WTC11 (cell line): Measurements from ENCODE around the gene SUSD4.

Experiments used
- CBFB ChIP-seq: sonication (generic); formaldehyde crosslinking; IDR thresholded peaks from 2 replicates; pipeline ENCODE4 v1.8.1; 2022; ENCODE audit warnings: mild to moderate bottlenecking, low read depth, missing genetic modification reagents
- CTCF ChIP-seq: fragments of 200-600 bp; IDR thresholded peaks from 2 replicates; pipeline ENCODE4 v1.8.0; 2022; ENCODE audit warnings: antibody characterized with exemption
- MAX ChIP-seq: sonication (generic); formaldehyde crosslinking; IDR thresholded peaks from 2 replicates; pipeline ENCODE4 v1.8.0; 2022; ENCODE audit warnings: mild to moderate bottlenecking, missing genetic modification reagents
- SP1 ChIP-seq: sonication (generic); formaldehyde crosslinking; conservative IDR thresholded peaks from 2 replicates; pipeline ENCODE4 v1.8.1; 2022; ENCODE audit warnings: missing genetic modification reagents
- TCF7 ChIP-seq: sonication (generic); formaldehyde crosslinking; IDR thresholded peaks from 2 replicates; pipeline ENCODE4 v1.8.0; 2022; ENCODE audit warnings: mild to moderate bottlenecking, low read depth, missing genetic modification reagents, moderate library complexity
- TEAD4 ChIP-seq: sonication (generic); formaldehyde crosslinking; IDR thresholded peaks from 2 replicates; pipeline ENCODE4 v1.8.0; 2022; ENCODE audit warnings: mild to moderate bottlenecking, missing genetic modification reagents
- TP53 ChIP-seq: sonication (generic); formaldehyde crosslinking; IDR thresholded peaks from 2 replicates; pipeline ENCODE4 v1.8.1; 2023; ENCODE audit warnings: mild to moderate bottlenecking, missing genetic modification reagents
- ZNF512 ChIP-seq: sonication (generic); formaldehyde crosslinking; IDR thresholded peaks from 2 replicates; pipeline ENCODE4 v1.8.1; 2022; ENCODE audit warnings: missing genetic modification reagents, borderline replicate concordance

GRCh38 chr1:223248770-223249140, 115.2 kb downstream of the SUSD4 start:
- TF ChIP-seq CBFB (CRISPR knock-in tag) (no peak), MAX (CRISPR knock-in tag) (no peak), CTCF (no peak), TEAD4 (CRISPR knock-in tag) (no peak), SP1 (CRISPR knock-in tag) (no peak), TCF7 (no peak), TP53 (CRISPR knock-in tag) (no peak), ZNF512 (CRISPR knock-in tag) (no peak)
